Stimulated activated CD8-positive, alpha-beta memory T cell treated with anti-CD3 and anti-CD28 coated beads, Interleukin-4, amount 100 ng/mL, for 24 hours (primary cell): ENCODE results near the gene FADS3.

Experiments used
- DNase-seq: peaks from one replicate; pipeline ENCODE4 v3.0.0-alpha.2; 2020; ENCODE audit warnings: low read depth

Gene FADS3

GRCh38 chr11:61913699-61914395 is 22.5 kb upstream of the FADS3 start:
- no peak for DNase-seq

- DNase-seq, result no peak
Measured at GRCh38 chr11:61912991-61913698, 21.8 kb upstream of the FADS3 start.

DNA sequence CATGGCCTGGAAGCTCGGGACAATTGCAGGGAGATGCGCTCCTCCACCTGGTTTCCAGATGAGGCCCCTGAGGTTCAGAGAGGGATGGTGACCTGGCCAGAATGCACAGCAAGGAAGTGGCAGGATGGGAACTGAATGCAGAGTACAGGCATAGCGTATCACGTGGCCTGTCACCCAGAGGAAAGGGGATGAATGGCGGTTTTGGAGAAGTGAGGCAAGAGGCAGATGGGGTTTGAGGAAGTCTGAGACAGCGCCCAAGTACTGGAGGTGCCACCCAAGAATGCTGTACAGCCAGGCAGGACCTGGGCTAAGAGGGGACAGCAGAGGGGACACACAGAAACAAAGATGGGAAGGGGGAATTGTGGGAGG is 21.2 kb upstream of the FADS3 start:
- DNase-seq, result no peak

DNA sequence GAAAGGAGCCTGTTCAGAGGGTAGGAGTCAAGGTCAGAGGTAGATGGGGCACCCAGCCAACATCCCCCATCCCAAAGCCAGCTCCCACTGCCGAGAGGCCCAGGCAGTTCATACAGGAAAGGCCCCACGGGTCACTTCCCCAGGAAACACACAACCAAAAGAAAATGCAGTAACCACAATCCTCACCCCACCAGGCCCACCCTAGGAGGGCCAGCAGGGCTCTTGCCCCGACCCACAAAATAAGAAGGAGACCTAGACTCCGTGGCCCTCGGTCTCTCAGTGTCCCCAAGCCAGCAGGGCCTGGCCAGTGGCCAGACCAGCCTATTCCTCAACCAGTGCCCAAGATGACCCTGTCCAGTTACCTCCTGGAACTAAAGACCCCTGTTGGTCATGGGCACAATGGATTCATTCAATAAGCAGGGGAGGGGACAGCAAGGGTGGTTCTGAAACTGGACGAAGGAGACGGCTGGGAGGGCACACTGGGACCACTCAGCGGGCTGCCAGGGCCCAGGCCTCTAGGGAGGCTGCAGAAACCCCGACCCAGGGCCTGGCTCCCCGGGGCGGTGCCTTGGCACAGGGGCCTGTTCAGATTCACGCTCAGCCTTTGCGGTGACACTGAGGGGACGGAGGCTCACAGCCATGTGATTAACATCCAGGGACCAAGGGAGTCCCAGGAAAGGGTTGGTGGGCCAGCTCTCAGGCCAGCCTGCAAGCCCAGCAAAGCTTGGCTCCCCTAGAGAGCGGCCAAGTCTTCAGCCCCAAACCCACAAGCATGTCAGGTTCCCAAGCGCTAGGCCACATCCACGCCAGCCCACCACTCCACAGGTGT is 20.6 kb upstream of the FADS3 start:
- DNase-seq, result no peak

DNA sequence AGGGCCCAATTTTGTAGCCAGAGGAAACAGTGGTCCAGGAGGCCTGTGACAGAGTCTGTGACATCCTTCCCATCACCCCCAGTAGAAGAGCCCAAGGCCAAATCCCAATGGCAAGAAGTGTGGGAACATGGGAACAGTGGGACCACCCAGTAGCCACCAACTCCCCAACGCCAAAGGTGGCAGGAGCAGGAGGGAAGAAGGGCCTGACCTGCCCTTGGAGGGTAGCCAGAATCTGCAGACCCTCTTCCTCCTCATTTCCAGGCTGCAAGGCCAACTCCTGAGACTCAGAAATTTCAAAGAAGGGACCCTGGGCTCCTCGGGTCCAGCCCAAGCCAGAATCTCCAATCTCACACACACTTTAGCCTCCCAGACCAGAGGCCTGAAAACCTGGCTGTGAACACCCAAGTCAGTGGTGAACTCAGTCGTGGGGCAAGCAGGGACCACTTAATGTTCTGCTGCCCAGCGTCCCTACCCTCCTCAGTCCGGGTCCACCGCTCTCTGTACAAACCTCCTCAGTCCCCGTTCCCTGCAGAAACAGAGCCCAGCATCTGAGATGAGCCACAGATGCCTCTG is 19.9 kb upstream of the FADS3 start:
- DNase-seq, result no peak

DNA sequence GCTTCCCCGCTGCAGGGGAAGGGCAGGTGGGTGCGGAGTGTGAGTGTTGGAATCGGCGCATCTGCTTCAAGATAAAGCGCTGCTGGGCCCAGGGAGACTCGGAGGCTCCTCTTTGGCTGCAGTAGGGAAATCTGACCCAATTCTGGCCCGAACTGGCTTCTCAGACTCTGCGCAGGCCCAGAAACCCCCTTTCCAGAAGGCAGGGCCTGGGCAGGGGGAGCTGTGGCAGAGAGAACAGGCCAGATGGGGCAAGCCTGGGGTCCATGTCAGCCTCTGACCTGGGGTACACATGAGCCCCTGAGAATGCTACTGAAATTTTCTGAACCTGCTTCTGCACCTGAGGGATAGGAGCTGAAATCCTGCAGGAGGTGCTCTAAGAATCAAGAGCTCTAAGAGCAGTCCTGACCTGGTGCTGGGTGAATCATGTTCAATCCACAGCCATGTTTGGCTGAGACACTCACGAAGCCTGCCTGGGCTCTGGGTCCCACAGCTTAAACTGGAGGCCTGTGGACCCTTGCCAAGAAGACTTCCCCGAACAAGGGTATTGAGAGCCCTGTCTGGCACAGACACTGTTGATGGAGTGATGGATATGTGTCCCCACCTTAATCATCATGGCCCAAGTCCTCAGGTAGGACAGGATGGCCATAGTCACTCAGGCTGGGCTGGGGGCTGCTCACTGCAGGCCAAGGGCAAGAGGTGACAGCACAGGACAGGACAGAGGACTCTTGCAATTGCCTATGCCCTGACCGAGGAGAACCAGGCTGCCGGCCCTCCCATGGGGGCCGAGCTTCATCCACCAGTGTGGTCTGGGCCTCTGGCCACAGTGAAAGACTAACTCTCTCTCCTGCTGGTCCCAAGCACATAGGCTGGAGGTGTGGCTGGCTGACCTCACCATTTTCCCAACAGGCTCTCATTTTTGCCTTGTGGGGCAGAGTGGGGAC is 19.1 kb upstream of the FADS3 start:
- DNase-seq, result no peak

DNA sequence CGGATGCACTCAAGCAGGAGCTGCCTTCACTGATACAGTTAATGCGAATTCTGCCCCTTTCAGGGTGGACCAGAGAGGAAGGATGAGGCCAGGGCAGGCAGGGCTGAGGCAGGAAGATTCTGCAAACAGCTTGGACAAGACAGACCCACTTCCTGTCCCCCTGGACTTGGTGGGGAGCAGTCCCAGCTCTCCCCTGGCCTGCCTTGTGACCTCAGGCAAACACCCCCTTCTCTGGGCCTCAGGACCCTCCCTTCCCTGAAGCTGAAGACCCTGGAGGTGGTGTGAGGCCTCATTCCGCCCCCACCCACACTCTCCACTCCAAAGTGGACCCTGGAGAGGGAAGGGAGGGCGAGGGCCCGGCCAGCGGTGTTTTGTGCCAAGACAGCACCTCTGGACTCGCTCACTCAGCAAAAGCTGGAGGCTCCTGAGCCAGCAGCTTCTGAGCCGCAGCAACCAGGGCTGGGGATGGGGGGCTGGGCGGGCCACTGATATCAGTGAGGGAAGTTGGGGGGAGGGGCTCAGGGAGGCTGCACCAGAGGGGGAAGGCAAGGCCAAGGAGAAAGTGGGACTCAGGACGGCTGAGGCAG is 17.5 kb upstream of the FADS3 start:
- DNase-seq, result no peak

DNA sequence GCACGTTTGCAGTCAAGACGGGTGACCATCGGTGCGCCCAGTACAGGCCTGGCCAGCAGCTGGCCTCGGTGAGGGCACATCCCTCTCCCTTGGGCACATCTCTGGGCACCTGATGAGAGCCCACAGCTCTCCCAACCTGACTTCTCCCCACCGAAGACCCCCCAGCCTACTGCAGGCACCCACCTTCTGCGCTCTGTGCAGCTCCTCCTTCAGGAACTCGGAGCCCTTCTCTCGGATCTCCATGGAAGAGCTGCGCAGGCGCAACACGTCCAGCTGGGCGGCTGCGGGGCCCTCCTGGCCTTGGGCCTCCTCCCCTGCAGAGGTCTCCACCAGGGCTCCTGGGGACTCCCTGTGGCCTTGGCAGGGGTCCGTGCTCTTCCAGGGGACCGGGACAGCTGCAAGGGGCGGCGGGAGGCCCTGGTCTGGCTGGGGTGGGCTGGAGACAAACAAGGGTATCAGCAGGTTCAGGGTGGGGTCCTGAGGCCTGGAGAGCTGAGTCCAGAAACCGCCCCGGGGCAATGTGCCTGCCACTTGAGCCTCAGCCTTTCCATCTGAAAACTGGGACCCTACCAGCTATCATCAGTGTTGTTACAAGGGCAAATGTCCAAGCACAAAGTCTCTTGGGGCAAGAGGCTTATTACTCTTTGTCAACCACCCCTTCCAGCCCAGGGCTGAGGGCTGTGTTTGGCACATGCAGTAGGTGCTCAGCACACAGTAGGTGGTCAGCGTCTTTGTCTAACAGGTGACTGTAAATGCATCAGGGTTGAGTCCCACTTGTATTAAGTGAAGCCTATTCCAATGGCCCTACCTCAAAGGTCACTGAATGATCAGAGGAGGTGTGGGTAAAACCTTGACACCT is 16.8 kb upstream of the FADS3 start:
- no peak for DNase-seq

- no peak for DNase-seq
Measured at GRCh38 chr11:61907282-61907681, 15.9 kb upstream of the FADS3 start.

GRCh38 chr11:61906522-61906909 is 15.2 kb upstream of the FADS3 start:
- no peak for DNase-seq

DNA sequence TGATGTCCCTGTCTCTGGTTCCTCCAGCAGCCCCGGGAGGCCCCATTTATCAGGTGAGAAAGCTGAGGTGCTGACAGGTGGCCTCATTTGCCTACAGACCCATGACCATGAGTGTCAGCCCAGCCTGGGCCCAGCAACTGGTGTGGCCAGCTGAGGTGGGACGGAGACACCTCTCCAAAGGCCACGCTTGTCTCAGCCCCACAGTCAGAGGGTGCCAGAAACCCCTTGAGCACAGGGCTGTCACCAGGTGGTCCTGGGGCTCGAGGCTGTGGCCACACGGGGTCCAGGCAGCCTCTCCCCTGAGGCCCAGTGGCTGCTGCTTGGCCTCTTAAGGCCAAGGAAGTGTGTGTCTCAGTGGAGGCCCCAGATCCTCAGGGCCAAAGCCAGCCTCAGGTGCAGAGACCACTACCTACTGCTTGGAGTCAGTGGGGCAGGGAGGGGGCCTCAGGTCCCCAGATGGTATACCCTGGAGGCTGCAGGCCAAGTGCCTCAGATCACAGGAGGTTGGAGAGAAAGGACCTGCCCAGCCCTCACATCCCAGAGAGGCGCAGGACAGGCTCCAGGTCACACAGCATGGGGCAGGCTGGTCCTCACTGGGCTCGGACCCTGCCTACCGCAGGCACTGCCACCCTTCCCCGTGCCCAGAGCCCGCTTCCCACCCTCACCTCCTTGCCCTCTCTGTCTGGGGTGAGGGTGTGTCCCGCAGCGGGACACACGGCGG is 14.6 kb upstream of the FADS3 start:
- no peak for DNase-seq

- no peak for DNase-seq
Measured at GRCh38 chr11:61905067-61905696, 13.8 kb upstream of the FADS3 start.

DNA sequence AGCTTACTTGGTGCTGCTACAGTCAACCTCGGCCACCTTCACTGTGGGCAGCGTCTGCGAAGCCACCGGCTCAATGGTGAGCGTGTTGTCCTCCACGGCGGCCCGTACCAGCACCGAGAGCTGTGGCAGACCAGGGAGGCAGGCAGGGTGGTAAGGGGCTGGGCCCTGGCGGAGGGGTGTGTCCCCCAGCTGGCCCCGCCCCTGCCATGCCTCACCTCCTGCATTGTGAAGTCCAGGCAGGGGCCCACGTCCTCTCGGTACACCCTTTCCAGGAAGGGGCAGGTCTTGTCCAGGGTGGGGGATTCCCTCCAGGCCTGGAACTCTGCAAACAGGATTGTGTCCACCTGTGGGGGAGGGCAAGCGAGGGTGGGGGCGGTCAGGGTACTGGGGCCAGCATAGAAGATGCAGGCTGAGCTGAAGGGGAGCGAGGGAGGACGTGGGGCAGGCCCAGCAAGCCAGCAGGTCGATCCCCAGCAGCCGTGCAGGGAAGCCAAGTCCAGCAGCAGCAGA is 13.2 kb upstream of the FADS3 start:
- DNase-seq, result no peak

- DNase-seq, result no peak
Measured at GRCh38 chr11:61903845-61904244, 12.5 kb upstream of the FADS3 start.

DNA sequence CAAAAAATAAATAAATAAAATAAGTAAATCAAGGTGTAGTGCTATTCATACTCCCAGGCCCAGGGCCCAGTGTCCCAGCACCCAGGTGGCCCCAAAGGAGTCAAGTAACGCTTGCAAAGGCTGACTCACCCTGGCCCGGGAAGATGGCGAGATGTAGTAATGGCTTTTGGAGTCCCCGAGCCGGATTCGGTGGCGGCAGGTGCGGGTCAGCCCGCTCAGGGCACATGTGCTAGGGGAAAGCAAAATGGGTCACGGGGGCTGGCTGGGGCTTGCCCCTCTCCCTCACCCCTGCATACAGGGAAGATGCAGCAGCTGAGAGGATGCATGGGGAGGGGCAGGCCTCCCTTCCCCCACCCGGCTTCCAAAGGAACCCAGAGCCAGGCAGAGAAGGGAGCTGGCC is 11.0 kb upstream of the FADS3 start:
- DNase-seq, result no peak

- no peak for DNase-seq
Measured at GRCh38 chr11:61901397-61901796, 10.1 kb upstream of the FADS3 start.

GRCh38 chr11:61900251-61900650 is 8.9 kb upstream of the FADS3 start:
- DNase-seq, result no peak

DNA sequence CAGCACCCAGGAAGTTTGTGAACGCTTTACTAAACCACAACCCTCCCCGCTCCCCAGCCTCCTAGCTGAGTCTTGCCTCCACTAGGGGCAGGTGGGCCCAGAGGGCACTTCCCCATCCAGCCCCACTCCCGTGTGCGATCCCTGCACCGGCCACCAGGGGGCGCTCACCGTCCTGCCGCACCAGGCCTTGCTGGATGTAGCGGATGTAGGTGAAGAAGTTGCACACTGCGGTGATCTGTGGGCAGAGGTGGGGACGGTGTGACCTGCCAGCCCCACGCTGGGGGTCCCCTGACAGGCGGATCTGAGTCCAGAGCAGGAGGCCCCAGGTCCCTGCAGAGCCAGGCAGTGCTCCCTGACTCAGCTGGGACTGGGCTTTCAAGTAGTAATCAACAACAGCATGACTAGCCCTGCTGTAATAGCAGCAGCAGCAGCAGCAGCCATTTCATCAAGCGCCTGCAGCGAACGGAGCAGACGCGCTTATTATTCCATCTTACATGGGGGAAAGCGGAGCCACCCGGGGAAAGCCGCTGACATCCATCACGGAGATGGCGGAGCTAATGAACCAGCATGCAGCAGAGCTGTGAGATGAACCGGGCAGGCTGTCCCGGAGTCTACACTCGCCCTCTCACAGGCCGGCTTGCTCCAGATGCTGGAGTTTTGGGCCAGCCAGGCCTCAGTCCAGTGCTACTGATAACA is 7.9 kb upstream of the FADS3 start:
- DNase-seq, result peak; percentile 87
